ENCODE data around the gene ATP6V1E1.
"Not testable (repeated sequence)": the region's sequence is repeated elsewhere in the genome, so short reads cannot be mapped to it uniquely, and the experiment has no call there.

ATP6V1E1 gene

DNA sequence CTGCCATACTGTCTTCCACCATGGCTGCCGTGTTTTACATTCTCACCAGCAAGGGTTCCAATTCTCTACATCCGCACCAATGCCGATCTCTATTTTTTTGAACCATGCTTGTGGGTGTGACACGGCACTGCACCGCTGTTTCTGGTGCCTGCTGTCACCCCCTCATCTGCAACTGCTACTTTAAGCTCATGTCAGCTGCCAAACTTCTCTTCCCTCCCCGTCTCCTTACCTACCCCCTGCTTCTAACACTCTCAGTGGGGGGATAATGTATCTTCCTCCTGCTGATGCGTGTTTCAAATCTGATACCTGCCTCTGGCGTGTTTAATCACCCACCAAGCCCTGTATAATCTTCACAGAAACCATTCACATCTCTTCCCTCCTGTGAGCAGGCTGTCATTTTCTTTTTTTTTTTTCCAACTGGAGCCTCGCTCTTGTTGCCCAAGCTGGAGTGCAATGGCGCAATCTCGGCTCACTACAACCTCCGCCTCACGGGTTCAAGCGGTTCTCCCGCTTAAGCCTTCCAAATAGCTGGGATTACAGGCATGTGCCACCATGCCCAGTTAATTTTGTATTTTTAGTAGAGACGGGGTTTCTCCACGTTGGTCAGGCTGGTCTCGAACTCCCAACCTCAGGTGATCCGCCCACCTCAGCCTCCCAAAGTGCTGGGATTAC, 62.4 kb downstream of the ATP6V1E1 start:
- H3K9me3 ChIP-seq (ENCODE audit: control insufficient read depth, insufficient read depth, low read depth, low read length) = not testable (repeated sequence)
- CTCF ChIA-PET = interaction anchor here (1.3 to 2.2 kb wide), 2 partner anchors 8 to 13 kb away, joined by 3 to 11 read pairs; no protein-coding TSS in a partner anchor

DNA sequence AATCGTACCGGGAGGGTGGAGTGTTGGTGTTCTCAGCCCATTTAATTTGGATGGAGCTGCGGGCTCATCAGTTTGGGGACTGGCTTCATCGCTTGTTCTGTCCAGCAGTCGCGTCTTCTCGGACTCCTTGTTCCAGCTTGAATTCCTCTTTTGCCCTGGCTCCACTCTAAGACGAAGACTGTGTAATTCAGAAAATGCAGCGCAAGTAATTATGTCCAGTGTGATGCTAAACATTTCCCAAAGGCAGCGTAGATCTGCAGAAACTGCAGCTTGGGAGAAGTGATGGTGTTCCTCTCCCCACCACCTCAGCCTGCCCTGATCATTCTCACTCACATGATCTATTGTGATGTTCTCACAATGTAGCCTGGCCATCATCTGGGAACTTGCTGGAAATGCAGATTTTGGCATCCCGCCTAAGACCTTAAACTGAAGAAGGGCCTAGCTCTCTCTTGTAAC, 64.6 kb downstream of the ATP6V1E1 start:
- no peak overlapping the region for H3K4me3 ChIP-seq (ENCODE audit: low read depth, low read length)
- H3K9me3 ChIP-seq (ENCODE audit: control insufficient read depth, insufficient read depth, low read depth, low read length) = no peaks in the 10 kb centered on the region
- H3K36me3 ChIP-seq (ENCODE audit: control insufficient read depth in 2 of 2, insufficient read depth in 1 of 2, low read length in 2 of 2) = no peaks in the 10 kb centered on the region
- no peak overlapping the region for H3K27ac ChIP-seq (ENCODE audit: extremely low read depth, low read depth, low read length)
- TF ChIP-seq, protein P1, sequence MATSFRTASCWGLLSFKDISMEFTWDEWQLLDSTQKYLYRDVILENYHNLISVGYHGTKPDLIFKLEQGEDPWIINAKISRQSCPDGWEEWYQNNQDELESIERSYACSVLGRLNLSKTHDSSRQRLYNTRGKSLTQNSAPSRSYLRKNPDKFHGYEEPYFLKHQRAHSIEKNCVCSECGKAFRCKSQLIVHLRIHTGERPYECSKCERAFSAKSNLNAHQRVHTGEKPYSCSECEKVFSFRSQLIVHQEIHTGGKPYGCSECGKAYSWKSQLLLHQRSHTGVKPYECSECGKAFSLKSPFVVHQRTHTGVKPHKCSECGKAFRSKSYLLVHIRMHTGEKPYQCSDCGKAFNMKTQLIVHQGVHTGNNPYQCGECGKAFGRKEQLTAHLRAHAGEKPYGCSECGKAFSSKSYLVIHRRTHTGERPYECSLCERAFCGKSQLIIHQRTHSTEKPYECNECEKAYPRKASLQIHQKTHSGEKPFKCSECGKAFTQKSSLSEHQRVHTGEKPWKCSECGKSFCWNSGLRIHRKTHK (tag by site-specific recombination; IDR thresholded peaks at IDR 0.05) = no peak
- TF ChIP-seq ZNF16 (tag by site-specific recombination; IDR thresholded peaks at IDR 0.05; ENCODE audit: low read depth) (no peak), ZNF623 (tag by site-specific recombination; IDR thresholded peaks at IDR 0.05) (no peak), ZNF585B (tag by site-specific recombination; IDR thresholded peaks at IDR 0.05) (no peak), REPIN1 (tag by site-specific recombination; IDR thresholded peaks at IDR 0.05; ENCODE audit: low read depth) (no peak), TRIM28 (IDR thresholded peaks at IDR 0.05; ENCODE audit: borderline replicate concordance, low read length) (no peak), ZNF184 (tag by site-specific recombination; IDR thresholded peaks at IDR 0.05) (no peak), ZNF174 (tag by site-specific recombination; IDR thresholded peaks at IDR 0.05) (no peak), ZNF48 (tag by site-specific recombination; IDR thresholded peaks at IDR 0.05) (no peak), ZNF629 (tag by site-specific recombination; IDR thresholded peaks at IDR 0.05) (no peak), SP2 (tag by site-specific recombination; IDR thresholded peaks at IDR 0.05) (no peak), ZNF19 (tag by site-specific recombination; IDR thresholded peaks at IDR 0.05; ENCODE audit: low read depth) (no peak), WT1 (tag by site-specific recombination; IDR thresholded peaks at IDR 0.05) (no peak)
- TF ChIP-seq, protein P2, sequence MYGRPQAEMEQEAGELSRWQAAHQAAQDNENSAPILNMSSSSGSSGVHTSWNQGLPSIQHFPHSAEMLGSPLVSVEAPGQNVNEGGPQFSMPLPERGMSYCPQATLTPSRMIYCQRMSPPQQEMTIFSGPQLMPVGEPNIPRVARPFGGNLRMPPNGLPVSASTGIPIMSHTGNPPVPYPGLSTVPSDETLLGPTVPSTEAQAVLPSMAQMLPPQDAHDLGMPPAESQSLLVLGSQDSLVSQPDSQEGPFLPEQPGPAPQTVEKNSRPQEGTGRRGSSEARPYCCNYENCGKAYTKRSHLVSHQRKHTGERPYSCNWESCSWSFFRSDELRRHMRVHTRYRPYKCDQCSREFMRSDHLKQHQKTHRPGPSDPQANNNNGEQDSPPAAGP (tag by site-specific recombination; IDR thresholded peaks at IDR 0.05) = no peak
- POLR2A ChIA-PET = interaction anchor here (0.8 kb wide), 1 partner anchor 16 kb away, joined by 3 read pairs; no protein-coding TSS in a partner anchor
- no peaks in the 10 kb centered on the region for H3K4me1 ChIP-seq (ENCODE audit: control insufficient read depth, insufficient read depth, low read length)
- CTCF ChIA-PET = interaction anchor here (0.6 to 1.2 kb wide), 4 partner anchors 11 to 402 kb away, joined by 3 to 6 read pairs (median 4); no protein-coding TSS in a partner anchor

More for the DNA sequence above, 62.4 kb downstream of the ATP6V1E1 start:
- H3K36me3 ChIP-seq (ENCODE audit: control insufficient read depth in 2 of 2, insufficient read depth in 1 of 2, low read length in 2 of 2); H3K4me3 ChIP-seq (ENCODE audit: low read depth, low read length); H3K4me1 ChIP-seq (ENCODE audit: control insufficient read depth, insufficient read depth, low read length); H3K27ac ChIP-seq (ENCODE audit: extremely low read depth, low read depth, low read length); POLR2A ChIA-PET: not testable (repeated sequence)
- TF ChIP-seq ZNF341 (tag by site-specific recombination; IDR thresholded peaks at IDR 0.05; ENCODE audit: low read depth) = peak; percentile 40; the same call in 1 of the 2 replicates
- TF ChIP-seq ZFHX2 (tag by site-specific recombination; conservative IDR thresholded peaks at IDR 0.05) = 0 out of 2 replicates have a peak, but pooled peaks have one; percentile 14
- 0 out of 2 replicates have a peak, but pooled peaks have one; percentile 34 for TF ChIP-seq ZIC2 (tag by site-specific recombination; IDR thresholded peaks at IDR 0.05)

DNA sequence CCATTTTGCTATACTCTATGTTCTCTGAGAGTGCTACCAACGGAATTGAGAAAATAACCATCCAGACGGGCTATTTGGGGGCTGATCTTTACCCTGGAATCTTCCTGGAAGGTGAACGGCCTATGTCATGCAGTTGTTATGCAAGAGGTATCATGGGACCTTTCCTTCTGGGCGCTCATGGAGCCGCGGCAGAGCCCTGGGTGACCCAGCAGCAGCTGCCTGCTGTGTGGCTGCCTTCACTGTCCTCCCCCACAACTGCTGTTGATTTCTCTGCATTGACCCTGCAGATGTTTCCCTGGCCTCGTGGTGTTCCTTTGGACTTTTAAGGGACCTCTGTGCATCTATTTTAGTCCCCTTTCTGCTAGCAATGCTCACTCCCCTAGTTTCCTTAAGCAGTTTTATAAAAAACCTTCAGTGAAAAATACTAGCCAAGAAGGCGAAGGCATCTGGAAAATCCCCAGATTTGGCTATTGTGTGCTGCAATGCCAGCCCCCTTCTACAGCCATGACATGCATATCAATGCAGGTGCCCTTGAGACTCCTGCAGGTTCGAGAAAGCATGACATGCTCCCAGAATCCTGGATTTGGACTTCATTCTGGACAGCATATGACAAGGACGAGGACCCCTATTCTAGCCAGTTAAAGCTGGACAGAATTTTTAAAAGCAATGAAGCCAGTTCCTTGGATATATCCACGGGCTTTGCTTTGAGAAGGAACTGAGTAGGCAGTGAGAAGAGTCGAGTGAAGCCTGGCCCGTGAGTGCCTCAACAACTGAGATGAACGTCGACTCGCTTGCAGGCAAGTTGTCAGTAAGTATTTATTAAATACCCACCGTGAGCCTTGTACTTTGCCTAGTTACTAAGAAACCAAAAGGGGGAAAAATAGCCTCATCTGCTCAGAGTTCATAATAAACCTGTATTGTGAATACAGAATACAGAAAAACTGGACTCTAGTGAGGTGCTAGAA, 65.4 kb downstream of the ATP6V1E1 start, which contains the start of gene SLC25A18:
SLC25A18 (plus strand) TSS at position 593 of the 965 bp plus-strand sequence. CDS start 16,447 bp downstream, outside the sequence.
- H3K4me3 ChIP-seq (ENCODE audit: low read depth, low read length) = no peak within 1 kb of the TSS
- no peaks in the 10 kb centered on the region for H3K9me3 ChIP-seq (ENCODE audit: control insufficient read depth, insufficient read depth, low read depth, low read length)
- H3K4me1 ChIP-seq (ENCODE audit: control insufficient read depth, insufficient read depth, low read length) = no peaks in the 10 kb centered on the region
- ChIA-PET POLR2A (interaction anchor here (0.6 kb wide), 1 partner anchor 9 kb away, joined by 3 read pairs; no protein-coding TSS in a partner anchor), CTCF (interaction anchor here (1.2 to 1.5 kb wide), 2 partner anchors 43 to 513 kb away, joined by 3 read pairs; no protein-coding TSS in a partner anchor)
- H3K36me3 ChIP-seq (ENCODE audit: control insufficient read depth in 2 of 2, insufficient read depth in 1 of 2, low read length in 2 of 2) = peaks cover 0 to 3% of the 10 kb centered on the region in 2 experiments; a peak in 1 of 3 replicates
- no peak within 1 kb of the TSS for H3K27ac ChIP-seq (ENCODE audit: extremely low read depth, low read depth, low read length)
- 0 out of 2 replicates have a peak, but pooled peaks have one; percentile 13 for TF ChIP-seq ZIC2 (tag by site-specific recombination; IDR thresholded peaks at IDR 0.05)
- TF ChIP-seq ZFP37 (tag by site-specific recombination; IDR thresholded peaks at IDR 0.05) = no peak
